ENCODE measurements around the gene PDE3B. TPM values are rescaled to one million over a fixed set of nuclear protein-coding genes. Genes with fewer than 3 reads are reported as not detected.

PDE3B gene
- total RNA-seq, 4 donors from 2014 or later: 13.3 to 23.3 (median 21.5) TPM

- no peak overlapping the region for H3K27ac ChIP-seq (replicated peaks in 1 of 4)
- 87% methylated on average over 3 of the region's 3 CpGs for WGBS
These were observed 169.2 kb downstream of the PDE3B start for GRCh38 chr11:14812757-14813156.

DNA sequence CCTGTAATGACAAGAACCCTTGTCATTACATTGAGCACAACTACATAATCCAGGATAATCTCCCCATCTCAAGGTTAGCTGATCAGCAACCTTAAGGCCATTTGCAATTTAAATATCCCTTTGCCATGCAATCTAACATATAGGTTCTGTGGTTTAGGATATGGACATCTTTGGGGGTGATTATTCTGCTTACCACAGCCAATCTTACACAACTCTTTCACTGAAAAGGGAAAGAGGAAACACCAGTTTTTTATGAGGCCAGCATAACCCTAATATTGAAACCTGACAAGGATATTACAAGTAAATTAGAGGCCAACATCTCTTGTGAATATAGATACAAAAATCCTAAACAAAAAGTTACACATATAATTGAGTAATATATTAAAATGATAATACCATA is 169.9 kb downstream of the PDE3B start:
- intact Hi-C loops (cut with DNase I): no loop called here
- DNase-seq (ENCODE audit: extremely low spot score): no peak
- no peak for TF ChIP-seq EP300 (IDR thresholded peaks at IDR 0.05)
- no peak for TF ChIP-seq CTCF (IDR thresholded peaks at IDR 0.05)
- no peak for TF ChIP-seq POLR2AphosphoS5 (IDR thresholded peaks at IDR 0.05)
- TF ChIP-seq POLR2A (IDR thresholded peaks at IDR 0.05; ENCODE audit: low read depth): no peak

More at GRCh38 chr11:14812757-14813156, 169.2 kb downstream of the PDE3B start:
- no peak for DNase-seq (ENCODE audit: extremely low spot score)
- Histone ChIP-seq H3K9me3 (no peaks in the 10 kb centered on the region), H3K4me1 (no peaks in the 10 kb centered on the region), H3K27me3 (no peaks in the 10 kb centered on the region), H3K4me3 (no peak overlapping the region), H3K36me3 (peaks cover 0 to 6% (median 0%) of the 10 kb centered on the region in 4 donors)
- intact Hi-C loops (cut with DNase I): no loop called here
- no peak for TF ChIP-seq EP300 (IDR thresholded peaks at IDR 0.05)
- TF ChIP-seq POLR2AphosphoS5 (IDR thresholded peaks at IDR 0.05): no peak
- TF ChIP-seq CTCF (IDR thresholded peaks at IDR 0.05): no peak
- TF ChIP-seq POLR2A (IDR thresholded peaks at IDR 0.05; ENCODE audit: low read depth): no peak

DNA sequence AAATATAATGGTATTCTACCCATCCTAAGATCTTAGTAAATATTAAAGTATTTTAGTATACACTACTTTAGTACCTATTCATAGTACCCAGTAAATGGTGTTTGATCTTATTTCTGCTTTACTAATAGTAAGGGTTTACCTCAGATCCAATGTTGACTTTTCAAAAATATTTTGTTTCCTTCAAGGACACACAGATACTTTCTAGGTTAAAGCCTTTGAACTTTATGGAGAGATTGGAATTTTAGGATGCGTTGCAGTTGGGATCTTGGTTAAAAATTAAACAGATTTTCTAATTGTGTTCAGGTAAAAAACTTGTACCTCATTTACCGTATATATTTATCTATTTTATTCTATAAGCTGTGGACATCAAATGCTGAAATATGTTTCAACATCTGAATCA is 175.2 kb downstream of the PDE3B start:
- no peaks in the 10 kb centered on the region for H3K4me1 ChIP-seq
- H3K9me3 ChIP-seq: no peaks in the 10 kb centered on the region
- DNase-seq (ENCODE audit: extremely low spot score): no peak
- no peak for TF ChIP-seq CTCF (IDR thresholded peaks at IDR 0.05)
- TF ChIP-seq EP300 (IDR thresholded peaks at IDR 0.05): no peak
- no peak for TF ChIP-seq POLR2AphosphoS5 (IDR thresholded peaks at IDR 0.05)
- TF ChIP-seq POLR2A (IDR thresholded peaks at IDR 0.05; ENCODE audit: low read depth): no peak
- WGBS: 91% methylated on average over 2 of the region's 2 CpGs
- intact Hi-C loops (cut with DNase I): no loop called here
- H3K27me3 ChIP-seq: no peaks in the 10 kb centered on the region
- H3K4me3 ChIP-seq: no peak overlapping the region
- peaks cover 0 to 11% (median 2%) of the 10 kb centered on the region in 4 donors for H3K36me3 ChIP-seq
- no peak overlapping the region for H3K27ac ChIP-seq (replicated peaks in 1 of 4)

More for the DNA sequence above, 169.9 kb downstream of the PDE3B start:
- H3K4me1 ChIP-seq: no peaks in the 10 kb centered on the region
- H3K4me3 ChIP-seq: no peak overlapping the region
- H3K36me3 ChIP-seq: peaks cover 0 to 6% (median 0%) of the 10 kb centered on the region in 4 donors
- H3K9me3 ChIP-seq: no peaks in the 10 kb centered on the region
- no peaks in the 10 kb centered on the region for H3K27me3 ChIP-seq
- H3K27ac ChIP-seq (replicated peaks in 1 of 4): no peak overlapping the region

DNA sequence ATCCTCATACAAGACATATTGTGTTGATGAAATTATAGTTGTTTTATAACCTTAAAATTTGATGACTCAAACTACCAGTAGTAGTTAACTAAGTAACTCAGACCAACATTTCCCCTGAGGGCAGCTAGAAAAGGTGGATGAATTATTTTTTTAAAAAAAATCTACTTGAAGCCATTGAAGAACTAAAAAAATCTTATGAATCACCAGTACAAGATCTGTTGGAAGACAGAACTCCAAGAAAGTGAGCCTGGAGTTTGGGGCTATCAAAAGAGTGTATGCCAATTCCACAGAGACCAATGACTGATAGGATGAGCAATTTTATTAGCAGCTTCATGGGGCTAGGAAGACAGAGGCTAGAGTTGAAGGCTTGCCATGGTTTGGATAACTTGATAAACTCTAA is 176.0 kb downstream of the PDE3B start:
- no peaks in the 10 kb centered on the region for H3K9me3 ChIP-seq
- DNase-seq (ENCODE audit: extremely low spot score): no peak
- H3K4me1 ChIP-seq: no peaks in the 10 kb centered on the region
- no peak for TF ChIP-seq POLR2AphosphoS5 (IDR thresholded peaks at IDR 0.05)
- TF ChIP-seq EP300 (IDR thresholded peaks at IDR 0.05): no peak
- no peak for TF ChIP-seq POLR2A (IDR thresholded peaks at IDR 0.05; ENCODE audit: low read depth)
- TF ChIP-seq CTCF (IDR thresholded peaks at IDR 0.05): no peak
- no peaks in the 10 kb centered on the region for H3K27me3 ChIP-seq
- H3K27ac ChIP-seq (replicated peaks in 1 of 4): no peak overlapping the region
- peaks cover 0 to 11% (median 2%) of the 10 kb centered on the region in 4 donors for H3K36me3 ChIP-seq
- H3K4me3 ChIP-seq: no peak overlapping the region
- intact Hi-C loops (cut with DNase I): no loop called here

DNA sequence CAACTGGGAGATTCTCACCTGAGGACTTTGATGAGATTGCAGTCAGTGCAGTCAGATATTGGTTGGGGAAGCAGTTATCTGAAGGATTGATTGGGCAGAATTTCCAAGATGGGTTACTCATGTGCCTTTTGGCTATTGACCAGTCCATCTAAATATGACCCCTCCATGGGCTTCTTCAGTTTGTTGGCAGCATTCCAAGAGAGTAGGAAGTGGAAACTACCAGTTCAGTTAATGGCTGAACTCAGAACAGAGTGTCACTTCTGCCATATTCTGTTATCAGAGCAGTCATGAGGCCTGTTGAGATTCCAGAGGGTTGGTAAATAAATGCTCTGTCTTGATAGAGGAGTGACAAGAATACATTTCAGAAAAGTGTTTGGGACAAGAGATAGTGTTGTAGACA is 177.4 kb downstream of the PDE3B start:
- H3K27me3 ChIP-seq: no peaks in the 10 kb centered on the region
- no peak overlapping the region for H3K27ac ChIP-seq (replicated peaks in 1 of 4)
- peaks cover 0 to 11% (median 2%) of the 10 kb centered on the region in 4 donors for H3K36me3 ChIP-seq
- no peak for DNase-seq (ENCODE audit: extremely low spot score)
- H3K4me3 ChIP-seq: no peak overlapping the region
- intact Hi-C loops (cut with DNase I): no loop called here
- no peaks in the 10 kb centered on the region for H3K9me3 ChIP-seq
- no peaks in the 10 kb centered on the region for H3K4me1 ChIP-seq
- TF ChIP-seq EP300 (IDR thresholded peaks at IDR 0.05) (no peak), CTCF (IDR thresholded peaks at IDR 0.05) (no peak), POLR2AphosphoS5 (IDR thresholded peaks at IDR 0.05) (no peak), POLR2A (IDR thresholded peaks at IDR 0.05; ENCODE audit: low read depth) (no peak)
